SIG-M5 treated with dmso at 0.1 percent for 504 hours (cell line): ENCODE results near the gene IL12RB2.
A peak's percentile ranks its signal among the peaks of the same experiment; 100 is the strongest.

ENCODE experiments used
- DNase-seq: peaks from one replicate; lab custom pipeline; 2025; ENCODE audit not compliant: unreplicated experiment; lab: John Stamatoyannopoulos, UW

Gene IL12RB2

DNA sequence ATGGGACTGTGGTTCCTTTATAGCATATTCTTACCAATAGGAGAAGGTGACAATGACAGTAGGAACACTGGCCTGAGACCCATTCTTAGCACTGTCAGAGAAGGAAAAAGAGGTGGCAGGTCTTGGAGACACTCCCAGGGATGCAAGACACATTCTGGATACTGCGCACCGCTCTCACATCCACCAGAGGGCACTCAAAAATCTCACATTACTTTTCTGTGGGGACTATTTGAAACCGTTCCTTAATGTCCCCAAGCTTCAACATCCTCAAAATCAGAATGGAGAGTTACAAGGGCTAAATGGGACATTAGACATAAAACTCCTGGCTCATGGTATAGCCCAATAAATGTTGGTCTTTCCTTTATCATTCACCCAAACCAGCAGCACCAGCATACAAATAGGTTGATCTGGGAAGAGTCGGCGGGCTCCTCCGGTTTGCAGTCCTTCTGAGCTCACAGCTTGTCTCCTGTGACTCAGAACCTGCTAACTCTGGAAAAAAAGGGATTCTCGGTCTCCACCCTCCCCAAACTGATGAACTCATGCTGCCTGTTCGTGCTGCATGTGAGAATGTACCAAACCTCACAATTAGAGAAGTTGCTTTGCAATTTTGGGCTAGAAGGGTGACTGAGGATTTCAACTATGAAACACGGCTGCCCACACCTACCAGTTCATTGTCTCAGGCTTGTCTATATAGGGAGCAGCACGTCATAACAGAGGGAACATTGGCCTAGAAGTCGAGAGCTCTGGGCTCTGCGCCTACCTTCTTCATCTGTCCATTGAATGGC is 40.2 kb downstream of the IL12RB2 start:
- DNase-seq, result peak; percentile 52

DNA sequence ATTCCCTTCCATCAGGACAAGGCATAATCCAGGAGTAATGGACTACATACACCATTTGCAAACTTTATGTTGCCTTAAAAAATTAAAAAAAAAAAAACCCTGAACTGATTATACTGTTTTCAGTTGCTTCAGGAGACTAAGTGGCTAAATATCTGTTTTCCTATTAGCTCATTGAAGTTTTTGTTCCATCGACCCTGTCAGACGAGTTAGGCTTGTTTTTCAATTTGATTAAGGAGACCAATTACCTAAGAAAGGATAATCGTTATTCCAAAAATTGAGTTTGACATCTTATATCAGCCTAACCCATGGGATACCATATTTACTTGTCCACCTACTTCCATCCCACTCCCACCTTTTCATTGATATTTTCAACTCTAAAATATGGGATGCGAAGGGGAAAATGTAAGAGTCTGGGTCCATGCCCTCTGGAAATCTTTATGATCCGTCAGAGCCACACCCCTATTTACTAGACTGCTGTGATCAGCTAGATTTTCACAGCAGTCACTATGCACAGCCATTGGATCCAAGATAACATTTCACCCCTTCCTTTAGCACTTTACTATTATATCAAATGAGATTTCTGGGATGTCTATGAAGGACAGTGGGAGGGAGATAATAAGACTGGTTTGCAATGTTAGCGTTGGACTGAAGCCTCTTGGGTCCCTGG is 41.0 kb downstream of the IL12RB2 start:
- no peak for DNase-seq

DNA sequence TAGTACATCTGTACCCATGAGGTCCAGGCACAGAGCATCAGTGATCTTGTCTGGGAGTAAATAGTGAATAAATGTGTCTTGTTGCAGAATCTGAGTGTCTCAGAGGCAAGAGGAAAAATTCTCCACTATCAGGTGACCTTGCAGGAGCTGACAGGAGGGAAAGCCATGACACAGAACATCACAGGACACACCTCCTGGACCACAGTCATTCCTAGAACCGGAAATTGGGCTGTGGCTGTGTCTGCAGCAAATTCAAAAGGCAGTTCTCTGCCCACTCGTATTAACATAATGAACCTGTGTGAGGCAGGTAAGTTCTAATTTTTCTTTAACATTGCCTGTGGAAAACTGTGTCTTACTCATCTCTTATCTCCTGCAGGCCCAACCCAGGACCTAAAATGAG is 43.1 kb downstream of the IL12RB2 start:
- no peak for DNase-seq

DNA sequence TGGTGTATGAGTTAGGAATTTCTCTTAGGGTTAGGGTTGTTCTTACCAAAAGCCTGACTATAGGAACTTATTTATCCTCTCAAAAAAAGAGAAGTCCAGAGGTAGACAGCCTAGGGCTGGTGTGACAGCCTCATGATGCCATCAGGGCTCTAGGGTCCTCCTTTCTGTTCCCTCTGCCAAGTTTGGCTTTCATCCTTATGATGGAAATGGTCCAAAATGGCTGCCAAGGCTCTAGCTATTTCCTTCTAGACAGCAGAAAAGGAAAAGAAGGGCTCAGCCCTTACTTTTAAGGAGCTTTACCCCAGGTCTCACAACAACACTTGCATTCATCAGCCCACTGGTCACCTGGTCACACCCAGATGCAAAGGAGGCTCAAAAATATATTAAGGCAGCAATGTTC is 44.5 kb downstream of the IL12RB2 start:
- no peak for DNase-seq

DNA sequence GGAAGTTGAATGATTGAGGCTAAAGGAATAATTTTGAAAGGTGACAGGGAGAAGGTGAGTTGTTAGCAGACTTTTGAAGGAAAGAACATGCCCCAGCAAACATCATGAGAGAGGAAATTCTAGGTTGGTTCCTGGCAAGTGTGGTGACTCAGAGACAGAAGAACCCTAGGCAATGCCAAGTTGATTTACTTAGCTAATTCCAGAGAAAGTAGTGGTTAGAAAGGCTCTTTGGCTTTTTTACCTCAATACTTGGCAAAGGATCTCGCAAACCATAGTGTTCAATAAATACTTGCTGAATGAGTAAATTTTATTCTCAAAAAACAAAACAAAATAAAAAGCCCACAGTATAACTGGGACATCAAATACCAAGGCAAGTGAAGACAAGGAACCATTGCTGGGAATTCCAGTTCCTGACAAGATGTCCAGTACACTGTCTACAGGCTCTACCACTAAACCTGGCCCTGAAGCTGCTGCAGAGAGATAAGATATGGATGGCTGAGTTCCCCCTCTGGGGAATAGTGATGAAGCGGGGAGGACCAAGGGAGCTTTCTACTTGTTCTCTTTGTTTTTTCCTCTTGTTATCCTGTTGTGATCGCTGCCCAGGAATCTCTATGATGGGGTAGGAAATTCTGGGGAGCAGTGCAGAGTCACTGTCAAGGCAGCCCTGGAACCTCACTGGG is 48.2 kb downstream of the IL12RB2 start:
- DNase-seq, result no peak

DNA sequence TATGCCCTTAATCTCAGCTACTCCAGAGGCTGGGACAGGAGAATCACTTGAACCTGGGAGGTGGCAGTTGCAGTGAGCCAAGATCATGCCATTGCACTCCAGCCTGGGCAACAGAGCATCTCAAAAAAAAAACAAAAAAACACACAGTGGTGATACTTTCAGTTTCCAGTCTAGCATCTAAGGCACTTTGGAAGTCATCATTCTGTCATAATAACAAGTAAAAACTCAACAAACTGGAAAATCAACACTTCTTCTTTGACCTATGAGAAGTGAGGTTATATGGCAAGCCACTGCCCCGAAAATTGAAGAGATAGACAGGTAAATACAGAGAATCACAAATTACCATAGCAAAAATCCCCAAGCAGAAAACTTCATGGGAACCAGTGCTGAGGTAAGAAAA is 51.9 kb downstream of the IL12RB2 start:
- no peak for DNase-seq

DNA sequence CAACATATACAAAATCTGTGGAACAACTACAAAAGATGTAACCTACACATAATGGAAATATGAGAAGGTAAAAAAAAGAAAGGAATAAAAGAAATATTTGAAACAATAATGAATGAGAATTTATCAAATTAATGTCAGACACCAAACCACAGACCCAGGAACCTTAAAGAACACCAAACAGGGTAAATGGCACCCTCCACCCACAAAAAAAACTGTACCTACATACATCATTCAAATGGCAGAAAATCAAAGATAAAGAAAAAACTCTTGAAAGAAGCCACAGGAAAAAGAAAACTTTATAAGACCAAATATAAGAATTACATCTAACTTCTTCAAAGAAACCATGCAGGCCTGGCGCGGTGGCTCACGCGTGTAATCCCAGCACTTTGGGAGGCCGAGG is 54.0 kb downstream of the IL12RB2 start:
- DNase-seq, result no peak

DNA sequence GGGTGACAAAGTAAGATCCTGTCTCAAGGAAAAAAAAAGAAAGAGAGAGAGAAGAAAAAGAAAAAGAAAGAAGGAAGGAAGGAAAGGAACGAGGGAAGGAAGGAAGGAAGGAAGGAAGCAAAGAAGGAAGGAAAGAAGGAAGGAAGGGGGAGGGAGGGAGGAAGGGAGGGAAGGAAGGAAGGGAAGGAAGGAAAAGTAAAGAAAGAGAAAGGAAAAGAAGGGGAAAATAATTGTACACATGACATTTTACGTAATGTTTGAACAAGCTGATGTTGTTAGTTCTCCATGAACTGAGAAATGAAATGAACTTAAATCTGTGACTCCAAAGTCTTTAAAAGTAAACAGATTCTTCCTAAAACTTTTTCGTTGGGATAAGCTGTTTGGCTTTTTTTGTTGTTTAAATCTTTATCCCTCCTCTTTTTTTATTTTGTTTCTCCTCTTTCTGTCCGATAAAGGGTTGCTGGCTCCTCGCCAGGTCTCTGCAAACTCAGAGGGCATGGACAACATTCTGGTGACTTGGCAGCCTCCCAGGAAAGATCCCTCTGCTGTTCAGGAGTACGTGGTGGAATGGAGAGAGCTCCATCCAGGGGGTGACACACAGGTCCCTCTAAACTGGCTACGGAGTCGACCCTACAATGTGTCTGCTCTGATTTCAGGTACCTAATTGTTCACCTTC is 59.8 kb downstream of the IL12RB2 start:
- DNase-seq, result no peak

DNA sequence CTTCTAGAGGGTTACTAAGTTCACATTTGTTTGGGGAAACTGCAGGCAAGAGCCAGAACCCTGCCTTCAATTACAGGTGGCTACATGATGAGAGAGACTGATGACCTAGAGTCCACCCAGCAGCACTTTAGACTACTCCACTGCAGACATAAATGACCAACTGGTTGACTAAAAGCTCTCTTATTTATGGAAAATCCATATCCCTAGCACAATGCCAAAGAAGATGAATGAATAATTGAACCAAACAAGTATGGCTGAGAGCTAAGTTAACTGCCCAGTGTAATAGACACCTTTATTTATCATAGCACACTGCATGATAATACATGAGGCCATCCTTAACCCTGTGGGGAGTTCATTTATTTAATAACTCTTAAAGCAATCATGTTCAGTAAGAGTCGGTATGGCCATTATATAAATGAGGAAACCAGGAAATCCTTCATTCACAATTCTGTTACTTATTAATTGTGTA is 60.4 kb downstream of the IL12RB2 start:
- DNase-seq, result no peak

DNA sequence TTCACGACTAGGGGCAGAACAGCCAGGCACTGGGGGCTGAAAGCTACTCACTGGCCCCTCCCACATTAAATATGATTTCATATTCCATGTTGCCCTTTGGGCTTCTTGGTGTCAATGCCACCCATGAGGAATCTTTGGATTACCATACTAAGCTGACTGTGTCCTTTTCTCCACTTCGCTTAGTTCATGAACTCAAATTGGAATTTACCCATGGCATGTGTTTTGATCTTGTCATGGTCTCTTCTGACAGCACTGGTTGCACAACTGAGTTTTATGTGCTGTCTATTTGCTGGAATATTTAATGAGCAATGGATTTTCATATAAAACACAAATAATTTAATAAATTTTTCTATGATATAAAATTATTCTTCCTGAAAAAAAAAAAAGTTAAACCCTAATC is 63.4 kb downstream of the IL12RB2 start:
- no peak for DNase-seq

DNA sequence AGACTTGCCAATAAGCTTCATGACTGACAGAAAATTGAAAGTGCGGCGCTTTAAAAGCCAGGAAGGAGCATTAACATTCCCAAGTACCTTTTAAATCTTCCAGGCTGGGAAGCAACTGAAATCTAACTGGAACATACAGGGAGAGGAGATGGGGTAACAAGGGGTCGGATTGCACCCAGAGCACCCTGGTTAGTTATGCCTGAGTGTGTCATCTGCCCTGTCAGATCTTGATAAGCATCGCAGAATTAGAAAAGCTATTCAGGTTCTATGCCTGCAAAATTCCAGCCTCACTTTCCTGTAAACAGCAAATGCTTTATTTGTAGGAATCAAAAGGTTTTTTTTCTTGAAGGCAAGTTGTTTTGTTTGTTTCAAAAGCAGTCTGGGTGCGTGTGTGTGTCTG is 64.0 kb downstream of the IL12RB2 start:
- no peak for DNase-seq

DNA sequence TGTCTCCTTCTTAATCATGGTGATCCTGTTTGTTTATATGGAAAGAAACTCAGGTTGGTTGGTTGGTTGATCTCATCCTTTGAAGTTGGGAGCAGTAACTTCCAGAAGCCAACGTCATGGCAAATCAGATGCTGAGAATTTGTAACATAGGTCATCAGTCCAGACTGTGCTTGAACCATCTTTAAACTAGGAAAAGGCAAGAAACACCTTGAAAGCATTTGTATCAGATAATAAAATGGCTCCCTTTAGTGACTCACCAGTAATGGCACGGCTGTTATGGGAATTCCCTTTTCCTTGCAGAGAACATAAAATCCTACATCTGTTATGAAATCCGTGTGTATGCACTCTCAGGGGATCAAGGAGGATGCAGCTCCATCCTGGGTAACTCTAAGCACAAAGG is 64.5 kb downstream of the IL12RB2 start:
- DNase-seq, result no peak

DNA sequence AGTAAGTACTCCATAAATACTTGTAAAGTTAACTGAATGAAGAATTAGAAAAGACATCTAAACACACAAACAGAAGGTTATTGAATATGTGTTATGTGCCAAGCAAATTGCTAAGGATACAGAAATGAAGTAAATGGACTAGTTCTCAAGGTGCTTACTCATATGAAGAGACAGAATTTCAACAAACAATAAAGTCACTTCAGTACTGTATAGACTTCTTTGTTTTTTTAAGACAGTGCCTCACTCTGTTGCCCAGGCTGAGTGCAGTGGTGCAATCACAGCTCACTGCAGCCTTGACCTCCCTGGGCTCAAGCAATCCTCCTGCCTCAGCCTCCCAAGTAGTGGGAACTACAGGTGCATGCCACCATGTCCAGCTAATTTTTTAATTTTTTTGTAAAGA is 65.2 kb downstream of the IL12RB2 start:
- DNase-seq, result no peak

DNA sequence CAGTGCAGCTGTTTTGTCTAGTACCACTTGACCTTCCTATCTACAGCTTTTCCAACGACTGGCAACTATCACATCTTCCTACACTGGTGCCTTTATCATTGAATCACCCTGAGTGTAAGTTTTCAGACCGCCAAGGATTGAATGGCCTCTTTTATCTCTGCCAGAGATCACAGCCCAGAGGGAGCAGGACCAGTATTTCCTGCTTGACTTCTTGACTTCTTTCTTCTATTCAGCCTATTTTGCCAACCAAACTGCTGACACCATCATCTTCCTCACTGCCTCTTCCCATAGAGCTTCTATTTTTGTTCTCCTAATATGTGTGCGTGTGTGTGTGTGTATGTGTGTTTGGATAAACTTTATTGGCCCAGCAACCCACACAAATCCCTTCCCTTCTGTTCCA is 68.7 kb downstream of the IL12RB2 start:
- DNase-seq, result peak; percentile 45

DNA sequence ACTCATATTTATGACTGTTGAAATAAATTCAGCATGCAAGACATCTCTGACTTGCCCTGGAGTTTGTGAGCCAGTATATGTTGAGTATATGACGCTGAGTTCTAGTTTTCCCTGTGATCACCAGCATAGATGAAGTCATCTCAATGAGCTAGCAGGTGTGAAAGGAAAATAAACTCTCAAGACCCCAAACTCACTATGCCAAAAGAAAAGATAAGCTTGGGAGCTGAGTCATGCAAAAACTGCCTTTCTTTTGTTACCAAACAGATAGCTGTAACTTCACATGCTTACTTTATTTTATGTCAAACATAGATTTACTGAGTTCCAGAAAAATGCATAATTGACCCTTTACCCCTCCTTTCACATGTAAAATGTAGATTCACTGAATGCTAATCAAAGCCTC is 69.6 kb downstream of the IL12RB2 start:
- DNase-seq, result no peak

DNA sequence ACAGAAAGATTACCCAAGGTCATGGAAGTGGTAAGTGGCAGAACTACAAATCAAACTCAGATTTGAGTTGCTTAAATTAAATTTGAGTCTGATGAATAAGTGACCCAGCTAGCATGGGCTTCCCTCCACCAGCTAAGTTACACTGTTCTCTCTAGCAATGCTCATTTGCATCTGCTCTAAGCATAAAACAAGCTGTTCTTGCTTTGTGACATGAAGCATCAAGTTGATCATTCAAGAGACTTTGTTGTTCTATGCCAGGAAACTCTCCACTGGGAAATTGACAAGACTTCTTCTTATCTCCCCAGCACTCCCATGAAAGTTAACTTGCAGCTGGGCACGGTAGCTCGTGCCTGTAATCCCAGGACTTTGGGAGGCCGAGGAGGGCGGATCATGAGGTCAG is 73.5 kb downstream of the IL12RB2 start:
- no peak for DNase-seq

DNA sequence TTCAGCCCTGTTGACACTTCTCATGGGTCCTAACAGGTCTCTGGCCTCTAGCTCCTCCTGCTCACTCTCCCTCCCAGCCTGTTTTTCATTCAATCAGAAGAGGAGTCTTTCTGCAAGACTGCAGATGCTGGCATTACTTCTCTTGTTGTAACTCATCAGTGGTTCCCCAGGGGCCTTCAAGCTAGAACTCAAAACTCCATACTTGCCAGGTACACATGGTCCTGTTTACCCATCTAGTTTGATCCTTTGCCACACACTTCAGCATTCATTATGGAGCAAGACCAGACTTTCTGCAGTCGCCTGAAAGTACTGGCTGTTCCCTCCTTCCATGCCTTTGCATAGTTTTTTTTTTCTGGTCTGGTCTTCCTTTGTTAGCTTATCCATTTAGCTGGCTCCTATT is 74.6 kb downstream of the IL12RB2 start:
- DNase-seq, result no peak

DNA sequence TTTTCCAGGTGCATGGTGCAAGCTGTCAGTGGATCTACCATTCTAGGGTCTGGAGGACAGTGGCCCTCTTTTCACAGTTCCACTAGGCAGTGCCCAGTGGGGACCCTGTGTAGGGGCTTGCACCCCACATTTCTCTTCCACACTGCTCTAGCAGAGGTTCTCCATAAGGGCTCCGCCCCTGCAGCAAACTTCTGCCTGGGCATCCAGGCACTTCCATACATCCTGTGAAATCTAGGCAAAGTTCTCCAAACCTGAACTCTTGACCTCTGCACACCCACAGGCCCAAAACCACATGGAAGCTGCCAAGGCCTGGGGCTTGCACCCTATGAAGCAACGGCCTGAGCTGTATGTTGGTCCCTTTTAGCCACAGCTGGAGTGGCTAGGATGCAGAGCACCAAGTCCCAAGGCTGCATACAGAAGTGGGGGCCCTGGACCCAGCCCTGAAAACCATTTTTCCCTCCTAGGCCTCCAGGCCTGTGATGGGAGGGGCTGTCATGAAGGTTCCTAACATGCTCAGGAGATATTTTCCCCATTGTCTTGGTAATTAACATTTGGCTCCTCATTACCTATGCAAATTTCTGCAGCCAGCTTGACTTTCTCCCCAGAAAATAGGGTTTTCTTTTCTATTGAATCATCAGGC is 76.4 kb downstream of the IL12RB2 start:
- DNase-seq, result no peak

DNA sequence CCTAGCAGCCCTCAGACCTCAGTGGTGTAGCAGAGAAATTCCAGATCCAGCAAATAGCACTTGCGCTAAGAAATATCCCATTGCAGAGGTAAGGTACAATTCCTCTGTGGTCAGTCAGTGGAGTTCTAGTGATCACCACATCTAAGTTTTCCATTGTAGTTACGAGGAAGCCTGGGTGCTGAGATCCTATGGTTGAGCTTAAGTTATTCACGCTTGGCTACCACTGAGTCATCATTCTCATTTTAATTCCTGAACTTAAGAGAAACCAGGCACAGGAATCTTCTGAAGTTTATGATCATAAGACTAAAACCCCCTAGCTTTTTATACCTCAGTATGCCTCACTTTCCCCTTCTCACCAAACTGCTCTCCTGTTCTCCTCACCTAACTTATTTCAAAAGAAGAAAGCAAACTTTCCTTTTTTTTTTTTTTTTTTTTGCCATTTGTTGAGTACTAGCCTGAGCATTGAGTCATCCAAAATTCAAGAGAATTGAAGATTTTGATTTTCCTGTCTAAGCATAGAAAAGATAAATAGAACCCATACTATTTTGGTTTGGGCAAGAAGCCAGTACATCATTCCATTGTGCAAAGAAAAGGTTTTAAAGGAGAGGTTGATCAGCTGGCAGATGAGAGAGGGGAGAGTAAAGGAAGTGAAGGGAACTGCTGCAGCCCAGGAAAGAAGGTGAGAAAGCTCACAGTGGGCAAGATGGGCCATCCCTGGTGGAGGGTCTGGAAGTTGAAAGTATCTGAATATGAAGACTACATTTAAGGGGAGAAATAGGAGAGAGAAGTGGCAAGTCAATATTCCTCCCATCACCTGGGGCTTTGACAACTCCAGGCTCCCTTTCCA is 82.6 kb downstream of the IL12RB2 start:
- no peak for DNase-seq

DNA sequence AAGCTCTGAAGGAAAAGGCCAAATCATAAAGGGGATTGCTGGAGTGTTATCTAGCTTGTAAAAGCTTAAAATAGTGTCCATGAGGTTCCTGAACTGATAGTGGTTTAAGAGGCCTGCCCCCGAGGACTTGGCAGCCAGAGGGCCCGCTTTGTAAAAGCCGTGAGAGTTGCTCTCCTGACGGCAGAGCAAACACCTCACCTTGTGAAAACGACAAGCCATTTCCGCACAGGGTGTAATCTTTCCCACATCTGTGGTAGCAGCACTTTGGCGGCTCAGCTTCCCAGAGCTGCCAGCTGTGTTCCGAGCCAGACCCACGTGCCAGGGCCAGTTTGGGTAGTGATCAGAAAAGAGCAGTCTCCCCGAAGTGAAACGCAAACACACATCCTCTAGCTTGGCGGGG is 85.6 kb downstream of the IL12RB2 start:
- no peak for DNase-seq
